A549 treated with CORT108297 at 1 μM for 4 hours (cell line): ENCODE results near the gene SERPINI2. TPM values are rescaled to one million over a fixed set of nuclear protein-coding genes. Genes with fewer than 3 reads are reported as not detected.

Source experiments
- total RNA-seq: library from RNA; stranded (reverse); fragments of 200-300 nt; extraction: Qiagen RNA extraction; gene quantifications from 5 replicates; pipeline ENCODE4 v1.2.3, GENCODE V29; 2022

The SERPINI2 gene, protein sequence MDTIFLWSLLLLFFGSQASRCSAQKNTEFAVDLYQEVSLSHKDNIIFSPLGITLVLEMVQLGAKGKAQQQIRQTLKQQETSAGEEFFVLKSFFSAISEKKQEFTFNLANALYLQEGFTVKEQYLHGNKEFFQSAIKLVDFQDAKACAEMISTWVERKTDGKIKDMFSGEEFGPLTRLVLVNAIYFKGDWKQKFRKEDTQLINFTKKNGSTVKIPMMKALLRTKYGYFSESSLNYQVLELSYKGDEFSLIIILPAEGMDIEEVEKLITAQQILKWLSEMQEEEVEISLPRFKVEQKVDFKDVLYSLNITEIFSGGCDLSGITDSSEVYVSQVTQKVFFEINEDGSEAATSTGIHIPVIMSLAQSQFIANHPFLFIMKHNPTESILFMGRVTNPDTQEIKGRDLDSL
- not detected in 5 replicates for total RNA-seq

DNA sequence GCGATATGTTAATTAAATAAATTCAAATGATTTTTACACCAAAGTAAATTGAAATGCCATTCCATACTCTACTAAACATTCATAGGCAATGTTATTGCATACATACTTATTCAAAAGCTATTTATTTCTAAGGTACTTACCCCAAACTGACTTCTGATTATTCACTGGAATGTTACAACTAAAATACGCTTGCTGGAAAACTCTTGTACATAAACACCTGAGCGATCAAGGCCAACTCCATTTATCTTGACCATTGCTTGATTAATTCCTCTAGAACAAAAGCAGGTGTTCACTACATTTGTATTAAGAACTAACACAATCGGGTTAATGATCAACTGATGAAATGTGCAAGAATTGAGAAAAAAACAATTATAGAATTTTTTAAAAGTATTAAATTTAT, at the start of gene SERPINI2:
Gene SERPINI2 (minus strand): TSS at position 180 of the 400 bp plus-strand sequence. CDS start 2,208 bp downstream, outside the sequence.

Other genes starting within 250 kb of the SERPINI2 start
- not detected in 5 replicates for gene ZBBX, start 93.7 kb downstream of the SERPINI2 start, total RNA-seq
- gene WDR49, start 179.9 kb upstream of the SERPINI2 start, total RNA-seq, result not detected in 5 replicates